ENCODE measurements around the gene GMPS. TPM values are rescaled to one million over a fixed set of nuclear protein-coding genes. Genes with fewer than 3 reads are reported as not detected.
"Not testable (repeated sequence)": the region's sequence is repeated elsewhere in the genome, so short reads cannot be mapped to it uniquely, and the experiment has no call there.

Gene GMPS
- total RNA-seq, 2 donors from 2014 or later, result 116 to 122 TPM

DNA sequence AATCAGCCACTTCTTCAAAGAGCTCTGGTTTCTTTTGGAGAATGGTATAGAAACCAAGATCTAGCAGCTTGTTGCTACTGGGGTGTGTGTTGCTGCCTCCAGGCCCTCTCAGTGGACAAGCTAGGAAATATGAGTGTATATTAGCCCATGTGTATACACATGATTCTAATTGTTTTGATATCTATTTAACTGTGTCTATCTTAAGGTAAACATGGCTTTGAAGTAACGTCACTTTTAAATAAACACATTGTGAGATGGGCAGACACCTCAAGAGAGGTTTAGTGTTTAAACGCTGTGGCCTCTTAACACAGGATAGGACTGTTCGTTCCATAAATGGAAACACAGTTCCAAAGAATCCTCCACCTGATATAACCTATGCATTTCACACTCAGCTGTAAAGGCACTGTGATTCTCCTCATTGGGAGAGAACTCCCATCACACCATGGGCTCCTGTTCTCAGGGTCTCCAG is 87.0 kb downstream of the GMPS start:
- no peak overlapping the region for H3K27ac Mint-ChIP-seq
- H3K9me3 Mint-ChIP-seq, result peaks cover 2 to 3% of the 10 kb centered on the region in 2 donors
- DNase-seq (ENCODE audit: low spot score in 2 of 2) (no peak), ATAC-seq (no peak)
- no peaks in the 10 kb centered on the region for H3K36me3 Mint-ChIP-seq

DNA sequence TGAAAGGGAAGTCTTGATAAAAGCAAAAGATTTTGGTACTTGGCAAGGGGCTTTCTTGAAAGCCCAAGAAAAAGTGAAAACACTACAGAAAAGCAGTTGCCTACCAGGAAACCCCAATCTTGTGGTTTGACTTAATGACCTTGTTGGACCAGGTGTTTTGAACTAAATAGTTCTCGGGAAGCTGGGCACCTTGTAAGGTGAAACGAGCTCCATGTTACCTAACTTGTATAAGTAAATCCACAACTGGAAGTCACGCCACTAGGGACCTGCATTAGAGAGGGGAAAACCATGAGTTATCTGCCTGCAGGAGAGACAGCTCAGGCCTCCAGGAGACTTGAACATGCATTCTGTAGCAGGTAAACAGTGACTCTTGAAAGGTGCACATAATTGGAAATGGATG is 88.2 kb downstream of the GMPS start:
- ATAC-seq (no peak), DNase-seq (ENCODE audit: low spot score in 2 of 2) (no peak)
- Mint-ChIP-seq H3K27ac (no peak overlapping the region), H3K9me3 (peaks cover 3 to 4% of the 10 kb centered on the region in 2 donors), H3K36me3 (no peaks in the 10 kb centered on the region)

DNA sequence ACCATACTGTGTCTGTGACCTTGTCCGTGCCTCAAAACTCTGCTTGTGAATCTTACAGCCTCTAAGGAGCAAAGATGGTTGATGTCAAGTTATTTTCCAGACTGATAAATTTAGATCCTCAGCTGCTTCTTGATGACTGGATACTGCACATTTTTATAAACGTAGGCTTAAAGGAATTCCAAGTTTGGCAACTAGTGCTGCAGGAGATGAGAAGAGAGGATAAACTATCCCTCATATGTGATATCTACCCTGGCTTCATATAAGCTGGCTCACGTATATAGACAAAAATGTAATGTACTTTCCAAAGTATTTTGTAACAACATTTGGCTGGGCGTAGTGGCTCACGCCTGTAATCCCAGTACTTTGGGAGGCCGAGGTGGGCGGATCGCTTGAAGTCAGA is 89.6 kb downstream of the GMPS start:
- H3K9me3 Mint-ChIP-seq, result peaks cover 0 to 4% of the 10 kb centered on the region in 2 donors
- H3K27ac Mint-ChIP-seq, result no peak overlapping the region
- no peaks in the 10 kb centered on the region for H3K36me3 Mint-ChIP-seq
- no peak for DNase-seq (ENCODE audit: low spot score in 2 of 2)
- no peak for ATAC-seq

DNA sequence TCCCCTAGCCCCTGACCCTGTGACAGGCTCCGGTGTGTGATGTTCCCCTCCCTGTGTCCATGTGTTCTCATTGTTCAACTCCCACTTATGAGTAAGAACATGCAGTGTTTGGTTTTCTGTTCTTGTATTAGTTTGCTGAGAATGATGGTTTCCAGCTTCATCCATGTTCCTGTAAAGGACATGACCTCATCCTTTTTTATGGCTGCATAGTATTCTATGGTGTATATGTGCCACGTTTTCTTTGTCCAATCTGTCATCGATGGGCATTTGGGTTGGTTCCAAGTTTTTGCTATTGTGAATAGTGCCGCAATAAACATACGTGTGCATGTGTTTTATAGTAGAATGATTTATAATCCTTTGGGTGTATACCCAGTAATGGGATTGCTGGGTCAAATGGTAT is 90.6 kb downstream of the GMPS start:
- ATAC-seq; H3K36me3 Mint-ChIP-seq; H3K9me3 Mint-ChIP-seq; H3K27ac Mint-ChIP-seq; DNase-seq (ENCODE audit: low spot score in 2 of 2): not testable (repeated sequence)

DNA sequence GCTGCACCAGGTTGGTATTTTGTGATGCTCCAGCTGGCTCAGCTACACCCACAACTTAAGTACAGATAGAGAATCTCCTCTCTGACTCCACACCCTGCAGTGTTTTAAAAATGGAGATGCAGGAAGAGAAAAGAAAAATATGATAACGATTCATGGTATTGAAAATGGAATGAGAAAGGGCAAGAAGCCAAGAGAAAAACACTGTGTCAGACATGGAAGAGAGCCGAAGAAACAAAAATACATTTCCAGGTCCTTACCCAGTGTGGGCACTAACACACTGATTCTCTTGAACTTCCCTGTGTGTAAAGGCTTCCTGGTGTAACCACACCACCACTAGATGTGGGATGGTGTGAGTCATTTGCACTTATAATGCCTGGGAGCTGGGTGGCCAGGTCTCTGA is 93.1 kb downstream of the GMPS start:
- Mint-ChIP-seq H3K36me3 (no peaks in the 10 kb centered on the region), H3K9me3 (peaks cover 4 to 8% of the 10 kb centered on the region in 2 donors), H3K27ac (no peak overlapping the region)
- DNase-seq (ENCODE audit: low spot score in 2 of 2) (no peak), ATAC-seq (no peak)

DNA sequence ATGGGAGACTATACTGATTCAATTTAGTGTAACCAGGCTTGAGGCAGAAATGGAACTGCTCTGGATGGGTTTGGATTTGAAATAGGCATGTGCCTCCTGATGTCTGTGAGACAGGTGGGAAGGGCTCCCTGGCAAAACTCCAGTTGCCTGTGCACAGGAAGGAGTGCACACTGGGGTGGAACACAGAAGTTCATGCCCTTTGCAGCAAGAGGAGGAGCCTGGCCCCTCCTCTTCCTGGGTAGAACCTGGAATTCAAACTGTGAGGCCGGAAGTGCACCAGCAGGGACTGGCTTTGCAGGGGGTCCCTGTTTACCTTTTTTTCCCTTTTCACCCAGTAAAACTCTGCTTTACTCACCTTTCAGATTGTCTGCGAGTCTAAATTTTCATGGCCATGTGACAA is 99.9 kb downstream of the GMPS start:
- ATAC-seq, result no peak
- H3K36me3 Mint-ChIP-seq, result no peaks in the 10 kb centered on the region
- DNase-seq (ENCODE audit: low spot score in 2 of 2), result no peak
- H3K27ac Mint-ChIP-seq, result no peak overlapping the region
- peaks cover 5% of the 10 kb centered on the region in 2 donors for H3K9me3 Mint-ChIP-seq

DNA sequence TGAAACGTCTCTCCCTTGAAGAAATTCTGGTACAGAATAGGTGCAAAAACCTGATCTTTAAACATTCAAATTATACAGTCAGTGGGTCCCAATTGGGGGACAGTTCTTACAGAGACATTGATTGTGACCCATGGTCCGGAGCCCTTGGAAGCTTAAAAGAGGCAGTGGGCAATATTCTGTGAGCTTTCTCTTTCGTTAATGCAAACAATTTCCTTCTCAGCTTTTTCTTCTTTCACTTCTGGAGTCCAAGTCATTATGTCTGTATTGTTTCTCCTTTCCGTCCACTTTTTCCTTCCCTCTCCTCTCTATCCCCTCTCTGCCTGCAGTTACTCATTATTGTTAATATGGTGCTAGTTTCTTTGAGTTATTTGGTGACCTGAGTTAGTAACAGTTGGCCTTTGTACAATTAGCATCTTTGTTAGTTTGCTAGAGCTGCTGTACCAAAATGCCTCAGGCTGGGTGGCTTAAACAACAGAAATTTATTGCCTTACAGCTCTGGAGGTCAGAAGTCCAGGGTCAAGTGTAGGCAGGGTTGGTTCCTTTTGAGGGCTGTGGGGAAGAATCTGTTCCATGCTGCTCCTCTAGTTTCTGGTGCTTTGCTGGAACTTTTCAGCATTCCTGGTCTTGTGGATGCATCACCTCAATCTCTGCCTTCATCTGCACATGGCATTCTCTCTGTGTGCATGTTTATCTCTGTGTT is 102.6 kb downstream of the GMPS start:
- Mint-ChIP-seq H3K36me3 (no peaks in the 10 kb centered on the region), H3K27ac (no peak overlapping the region), H3K9me3 (peaks cover 0 to 3% of the 10 kb centered on the region in 2 donors)
- ATAC-seq, result no peak
- DNase-seq (ENCODE audit: low spot score in 2 of 2), result no peak

DNA sequence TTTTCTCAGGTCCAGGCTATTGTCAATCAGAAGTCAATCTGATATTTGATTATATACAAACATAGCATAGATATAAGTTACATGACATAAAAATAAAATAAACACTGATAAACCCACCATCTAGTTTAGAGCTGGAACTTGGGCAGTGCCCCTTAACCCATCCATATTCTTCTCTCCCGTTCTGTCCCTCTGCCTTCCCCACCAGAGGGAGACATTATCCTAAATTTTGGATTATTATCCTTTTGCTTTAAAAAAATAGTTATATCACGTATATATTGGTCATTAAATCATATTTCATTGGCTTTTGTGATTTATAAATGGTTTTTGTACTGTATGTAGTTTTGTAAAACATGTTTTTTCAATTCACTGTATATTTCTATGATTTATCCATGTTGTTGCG is 107.9 kb downstream of the GMPS start:
- DNase-seq (ENCODE audit: low spot score in 2 of 2), result no peak
- no peak for ATAC-seq
- Mint-ChIP-seq H3K36me3 (no peaks in the 10 kb centered on the region), H3K27ac (no peak overlapping the region), H3K9me3 (peaks cover 0 to 3% of the 10 kb centered on the region in 2 donors)

DNA sequence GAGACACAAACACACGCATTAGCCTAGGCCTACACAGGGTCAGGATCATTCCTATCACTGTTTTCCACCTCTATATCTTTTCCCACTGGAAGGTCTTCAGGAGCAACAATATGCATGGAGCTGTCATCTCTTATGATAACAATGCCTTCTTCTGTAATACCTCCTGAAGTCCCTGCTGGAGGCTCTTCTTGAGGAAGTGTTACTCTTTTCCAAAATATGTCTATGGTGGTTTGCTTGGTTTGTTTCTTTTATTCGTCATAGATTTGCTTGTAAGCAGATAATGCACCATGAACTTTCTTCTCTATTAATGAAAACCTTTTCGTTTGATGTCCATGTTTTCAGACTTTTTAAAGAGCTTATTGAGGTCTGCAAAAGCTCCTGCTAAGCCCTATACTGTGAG is 109.3 kb downstream of the GMPS start:
- Mint-ChIP-seq H3K36me3 (no peaks in the 10 kb centered on the region), H3K27ac (no peak overlapping the region), H3K9me3 (peaks cover 0 to 3% of the 10 kb centered on the region in 2 donors)
- ATAC-seq, result no peak
- no peak for DNase-seq (ENCODE audit: low spot score in 2 of 2)

DNA sequence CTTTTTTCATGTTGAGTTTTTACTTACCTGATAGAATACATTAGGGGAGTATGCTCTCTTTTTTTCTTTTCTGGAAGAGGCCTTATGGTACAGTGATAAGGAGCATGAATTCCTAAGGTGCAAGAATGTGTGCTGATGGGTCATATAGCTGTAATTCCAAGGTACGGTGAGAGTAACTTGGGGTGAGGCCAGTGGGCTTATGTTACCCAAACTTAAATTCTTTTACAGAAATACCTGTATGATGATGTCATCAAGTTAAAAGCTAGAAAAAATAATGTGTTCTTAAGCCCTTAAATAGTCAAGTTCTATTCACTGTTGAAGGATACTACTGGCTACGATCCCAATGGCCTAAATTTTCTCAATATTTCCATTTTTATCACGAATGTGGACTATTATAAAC is 111.2 kb downstream of the GMPS start:
- no peak for DNase-seq (ENCODE audit: low spot score in 2 of 2)
- no peak for ATAC-seq
- Mint-ChIP-seq H3K9me3 (no peaks in the 10 kb centered on the region), H3K27ac (no peak overlapping the region), H3K36me3 (no peaks in the 10 kb centered on the region)

DNA sequence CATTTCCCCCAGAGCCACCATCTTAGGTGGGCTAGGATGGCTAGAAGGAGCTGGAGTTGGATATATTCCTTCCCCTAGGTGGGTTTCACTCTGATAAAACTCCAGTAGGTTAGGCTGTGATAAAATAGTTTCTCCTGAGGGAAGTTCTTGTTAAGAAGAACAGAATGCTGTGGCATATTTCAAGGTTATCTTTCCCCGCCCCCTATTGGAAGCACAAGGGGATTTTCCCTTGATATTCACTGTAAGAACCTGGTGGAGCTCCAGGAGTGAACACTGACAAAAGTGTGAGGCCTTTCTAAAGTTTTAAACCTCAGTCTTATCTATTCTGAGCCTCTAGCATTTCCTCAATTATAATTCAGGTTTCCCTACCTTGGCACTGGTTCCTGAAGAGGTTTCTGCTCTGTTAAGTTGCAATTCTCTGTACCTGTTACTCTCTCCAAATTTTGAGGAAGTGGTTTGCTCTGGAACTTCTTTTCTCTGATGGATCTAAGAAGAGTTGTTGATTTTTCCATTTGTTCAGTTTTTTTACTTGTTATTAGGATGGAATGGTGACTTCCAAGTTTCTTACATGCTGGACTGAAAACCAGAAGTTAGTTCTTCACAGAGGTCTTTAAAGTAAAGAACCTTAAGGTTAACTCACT is 113.5 kb downstream of the GMPS start:
- H3K27ac Mint-ChIP-seq, result no peak overlapping the region
- no peaks in the 10 kb centered on the region for H3K36me3 Mint-ChIP-seq
- no peaks in the 10 kb centered on the region for H3K9me3 Mint-ChIP-seq
- DNase-seq (ENCODE audit: low spot score in 2 of 2) (no peak), ATAC-seq (no peak)

DNA sequence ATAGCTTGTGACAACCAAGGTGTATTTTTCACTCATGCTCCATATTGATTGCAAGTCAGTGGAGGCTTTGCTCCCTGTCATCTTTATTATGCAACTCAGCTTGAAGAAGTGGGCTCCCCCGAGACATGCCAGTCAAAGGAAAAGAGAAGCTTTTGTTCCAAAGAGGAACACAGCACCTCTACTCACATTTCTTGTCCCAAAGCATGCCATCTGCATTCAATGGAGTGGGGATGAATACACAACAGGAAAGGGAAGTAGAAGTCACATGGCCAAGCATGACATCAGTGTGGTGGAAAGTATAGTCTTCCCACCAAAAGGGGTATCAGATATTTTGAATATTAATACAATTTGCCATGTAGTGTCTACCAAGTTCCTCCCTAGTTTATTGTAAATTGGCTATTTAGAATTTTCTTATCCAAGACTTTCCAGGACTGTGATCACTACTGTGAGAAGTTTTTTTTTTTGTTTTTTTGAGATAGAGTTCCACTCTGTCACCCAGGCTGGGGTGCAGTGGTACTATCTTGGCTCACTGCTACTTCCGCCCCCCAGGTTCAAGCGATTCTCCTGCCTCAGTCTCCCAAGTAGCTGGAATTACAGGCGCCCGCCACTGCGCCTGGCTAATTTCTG is 114.5 kb downstream of the GMPS start:
- ATAC-seq (no peak), DNase-seq (ENCODE audit: low spot score in 2 of 2) (no peak)
- Mint-ChIP-seq H3K36me3 (no peaks in the 10 kb centered on the region), H3K27ac (no peak overlapping the region), H3K9me3 (no peaks in the 10 kb centered on the region)

DNA sequence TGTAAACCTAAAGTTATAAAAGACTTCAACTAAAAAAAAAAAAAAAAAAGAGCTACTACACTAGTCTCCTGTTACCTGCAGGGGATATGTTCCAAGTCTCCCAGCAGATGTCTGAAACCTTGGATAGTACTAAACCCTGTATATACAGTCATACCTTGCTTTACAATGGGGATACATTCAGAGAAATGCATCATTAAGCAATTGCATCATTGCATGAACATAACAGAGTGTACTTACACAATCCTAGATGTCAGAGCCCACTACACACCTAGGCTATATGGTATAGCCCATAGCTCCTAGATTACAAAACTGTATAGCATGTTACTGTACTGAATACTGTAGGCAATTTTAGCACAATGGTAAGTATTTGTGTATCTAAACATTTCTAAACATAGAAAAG is 119.1 kb downstream of the GMPS start:
- no peak for DNase-seq (ENCODE audit: low spot score in 2 of 2)
- Mint-ChIP-seq H3K36me3 (no peaks in the 10 kb centered on the region), H3K9me3 (no peaks in the 10 kb centered on the region), H3K27ac (no peak overlapping the region)
- no peak for ATAC-seq

DNA sequence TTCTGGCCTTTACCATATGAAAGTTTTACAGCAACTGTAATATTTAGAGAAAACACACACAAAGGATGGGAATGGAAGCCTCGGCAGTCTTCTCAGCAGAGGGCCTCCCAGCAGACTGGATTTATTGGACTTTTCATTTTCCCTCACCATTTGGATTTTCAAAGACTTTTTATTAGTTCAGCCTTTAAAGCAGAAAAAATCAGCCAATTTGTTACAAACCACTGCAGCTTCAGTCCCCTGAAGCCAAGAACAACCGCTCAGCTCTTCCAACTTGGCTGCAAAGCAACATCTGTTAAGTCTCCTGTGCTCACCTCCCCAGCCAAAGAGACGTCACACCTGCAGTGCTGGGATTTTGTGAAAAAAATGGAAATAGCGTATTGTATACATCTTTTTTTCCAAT is 120.8 kb downstream of the GMPS start:
- no peak for ATAC-seq
- no peak for DNase-seq (ENCODE audit: low spot score in 2 of 2)
- H3K9me3 Mint-ChIP-seq, result no peaks in the 10 kb centered on the region
- no peak overlapping the region for H3K27ac Mint-ChIP-seq
- H3K36me3 Mint-ChIP-seq, result no peaks in the 10 kb centered on the region

DNA sequence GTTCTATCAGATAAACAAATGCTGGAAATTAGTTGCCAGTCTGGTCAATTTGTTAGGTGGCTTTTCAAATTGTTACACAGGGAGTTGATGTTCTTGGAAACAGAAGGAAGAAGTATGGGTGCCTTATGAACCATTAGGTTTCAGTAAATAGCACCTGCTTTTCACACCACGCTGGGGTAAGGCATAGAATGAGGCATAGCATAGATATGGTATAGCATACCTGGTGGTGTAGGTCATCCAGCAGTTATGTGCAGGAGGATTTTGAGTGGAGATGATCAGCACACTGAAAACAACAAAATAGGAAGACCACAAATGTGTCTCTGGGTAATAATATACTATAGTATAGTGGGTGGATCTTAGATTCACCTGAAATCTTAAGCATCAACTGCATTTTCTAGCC is 121.4 kb downstream of the GMPS start:
- H3K27ac Mint-ChIP-seq, result no peak overlapping the region

More for the DNA sequence above, 121.4 kb downstream of the GMPS start:
- no peak for DNase-seq (ENCODE audit: low spot score in 2 of 2)
- no peak for ATAC-seq
- Mint-ChIP-seq H3K36me3 (no peaks in the 10 kb centered on the region), H3K9me3 (no peaks in the 10 kb centered on the region)

All from activated naive CD4-positive, alpha-beta T cell treated with anti-CD3 and anti-CD28 coated beads, Interleukin-2, amount 50 U/mL, for 72 hours (primary cell).